Activated CD8-positive, alpha-beta memory T cell treated with anti-CD3 and anti-CD28 coated beads, Interleukin-2, amount 50 U/mL, for 1 hour (primary cell): ENCODE data around the gene SUGCT.

Experiments used
- DNase-seq: peaks from one replicate; pipeline ENCODE4 v3.0.0-alpha.2; 2020; ENCODE audit errors: extremely low read depth

SUGCT gene

GRCh38 chr7:40329601-40330153 is 194.9 kb downstream of the SUGCT start:
- no peak for DNase-seq

GRCh38 chr7:40330408-40330807 is 195.6 kb downstream of the SUGCT start:
- DNase-seq: no peak

- DNase-seq: no peak
Observed at GRCh38 chr7:40331915-40332314, 197.1 kb downstream of the SUGCT start.

GRCh38 chr7:40332516-40332915 is 197.7 kb downstream of the SUGCT start:
- DNase-seq: no peak

GRCh38 chr7:40341836-40342235 is 207.0 kb downstream of the SUGCT start:
- no peak for DNase-seq

GRCh38 chr7:40346554-40346953 is 211.7 kb downstream of the SUGCT start:
- no peak for DNase-seq

GRCh38 chr7:40348126-40348728 is 213.4 kb downstream of the SUGCT start:
- DNase-seq: no peak

GRCh38 chr7:40350100-40350499 is 215.3 kb downstream of the SUGCT start:
- no peak for DNase-seq

- no peak for DNase-seq
Observed at GRCh38 chr7:40354711-40355110, 219.9 kb downstream of the SUGCT start.

GRCh38 chr7:40356312-40356711 is 221.5 kb downstream of the SUGCT start:
- no peak for DNase-seq

GRCh38 chr7:40356871-40357709 is 222.3 kb downstream of the SUGCT start:
- DNase-seq: no peak

GRCh38 chr7:40369641-40370277 is 235.0 kb downstream of the SUGCT start:
- no peak for DNase-seq

GRCh38 chr7:40371806-40372440 is 237.1 kb downstream of the SUGCT start:
- DNase-seq: no peak

GRCh38 chr7:40374575-40374974 is 239.8 kb downstream of the SUGCT start:
- no peak for DNase-seq

- no peak for DNase-seq
Observed at GRCh38 chr7:40380111-40380510, 245.3 kb downstream of the SUGCT start.

- DNase-seq: no peak
Observed at GRCh38 chr7:40382145-40382544, 247.3 kb downstream of the SUGCT start.

- no peak for DNase-seq
Observed at GRCh38 chr7:40393660-40394059, 258.9 kb downstream of the SUGCT start.

- no peak for DNase-seq
Observed at GRCh38 chr7:40394400-40394799, 259.6 kb downstream of the SUGCT start.

- DNase-seq: no peak
Observed at GRCh38 chr7:40400525-40400924, 265.7 kb downstream of the SUGCT start.

- no peak for DNase-seq
Observed at GRCh38 chr7:40401406-40401805, 266.6 kb downstream of the SUGCT start.

GRCh38 chr7:40402661-40403060 is 267.9 kb downstream of the SUGCT start:
- no peak for DNase-seq
